CD8-positive, alpha-beta memory T cell (primary cell): ENCODE measurements around the gene PCDHGA11. TPM values are rescaled to one million over a fixed set of nuclear protein-coding genes. Genes with fewer than 3 reads are reported as not detected.
"Not testable (repeated sequence)": the region's sequence is repeated elsewhere in the genome, so short reads cannot be mapped to it uniquely, and the experiment has no call there.

Source experiments
- CTCF ChIA-PET: fragments of 350-600 bp; sonication (Branson Sonifier 250); formaldehyde crosslinking; loops from one replicate; lab custom pipeline; 2021; ENCODE audit warnings: antibody characterized with exemption; lab: Charles Lee
- POLR2A ChIA-PET: fragments of 350-600 bp; sonication (Branson Sonifier 250); formaldehyde crosslinking; loops from one replicate; lab custom pipeline; 2021; ENCODE audit warnings: antibody characterized with exemption; lab: Charles Lee
- DNase-seq, 5 donors: peaks; one replicate each; pipeline versions ENCODE4 v3.0.0 to v3.0.0-alpha.2; 2020 to 2022; ENCODE audit warnings: mixed read lengths in 1 of 5
- H3K27ac ChIP-seq: one replicate; pipeline ENCODE4 v1.7.0; 2013; ENCODE audit warnings: low read depth, mild to moderate bottlenecking, low read length, moderate library complexity
- H3K27me3 ChIP-seq: 2 replicates; pipeline ENCODE4 v1.7.0; 2013; ENCODE audit warnings: low read length, mild to moderate bottlenecking; ENCODE audit not compliant: insufficient read depth, poor library complexity, severe bottlenecking
- H3K36me3 ChIP-seq: 2 replicates; pipeline ENCODE4 v1.7.0; 2013; ENCODE audit warnings: mild to moderate bottlenecking, low read length, moderate library complexity; ENCODE audit not compliant: insufficient read depth
- H3K4me1 ChIP-seq: 2 replicates; pipeline ENCODE4 v1.7.0; 2013; ENCODE audit warnings: mild to moderate bottlenecking, low read length, moderate library complexity; ENCODE audit not compliant: insufficient read depth
- H3K4me3 ChIP-seq: 2 replicates; pipeline ENCODE4 v1.7.0; 2013; ENCODE audit warnings: mild to moderate bottlenecking, low read length
- H3K9me3 ChIP-seq: 2 replicates; pipeline ENCODE4 v1.7.0; 2013; ENCODE audit warnings: mild to moderate bottlenecking, low read length
- H3K27ac Mint-ChIP-seq, 8 donors: one replicate each; pipeline ENCODE4 v1.8.0; 2020 to 2021; ENCODE audit warnings: mixed read lengths in 8 of 8, mild to moderate bottlenecking in 6 of 8, inconsistent platforms in 3 of 8, moderate library complexity in 3 of 8
- H3K27me3 Mint-ChIP-seq, 2 donors: one replicate each; pipeline ENCODE4 v1.8.0; 2020 to 2021; ENCODE audit warnings: mixed read lengths in 2 of 2, mild to moderate bottlenecking in 1 of 2, moderate library complexity in 1 of 2
- H3K36me3 Mint-ChIP-seq, 3 donors: one replicate each; pipeline ENCODE4 v1.8.0; 2020 to 2021; ENCODE audit warnings: mixed read lengths in 3 of 3, inconsistent platforms in 1 of 3, mild to moderate bottlenecking in 1 of 3
- H3K4me1 Mint-ChIP-seq, 3 donors: one replicate each; pipeline ENCODE4 v1.8.0; 2020 to 2021; ENCODE audit warnings: mixed read lengths in 3 of 3, inconsistent platforms in 1 of 3, mild to moderate bottlenecking in 1 of 3
- H3K4me3 Mint-ChIP-seq, 7 donors: one replicate each; pipeline ENCODE4 v1.8.0; 2020 to 2021; ENCODE audit warnings: mixed read lengths in 7 of 7, mild to moderate bottlenecking in 6 of 7, moderate library complexity in 4 of 7, inconsistent platforms in 2 of 7
- H3K9me3 Mint-ChIP-seq, 5 donors: one replicate each; pipeline ENCODE4 v1.8.0; 2020 to 2022; ENCODE audit warnings: mixed read lengths in 5 of 5, mild to moderate bottlenecking in 3 of 5, moderate library complexity in 2 of 5, inconsistent platforms in 1 of 5
- polyA plus RNA-seq: library from polyadenylated mRNA; unstranded; fragments of 300-500 nt; fragmentation: Illumina TruSeq; gene quantifications from one replicate; pipeline ENCODE4 v1.2.3, GENCODE V29; 2021
- total RNA-seq, 2 experiments: library from RNA; stranded (reverse); gene quantifications; one replicate each; pipeline ENCODE4 v1.2.3, GENCODE V29; 2021

Gene PCDHGA11
- total and polyA plus RNA-seq, 3 experiments from 2014 or later: 0.09 to 0.13 TPM; not detected in 1

DNA sequence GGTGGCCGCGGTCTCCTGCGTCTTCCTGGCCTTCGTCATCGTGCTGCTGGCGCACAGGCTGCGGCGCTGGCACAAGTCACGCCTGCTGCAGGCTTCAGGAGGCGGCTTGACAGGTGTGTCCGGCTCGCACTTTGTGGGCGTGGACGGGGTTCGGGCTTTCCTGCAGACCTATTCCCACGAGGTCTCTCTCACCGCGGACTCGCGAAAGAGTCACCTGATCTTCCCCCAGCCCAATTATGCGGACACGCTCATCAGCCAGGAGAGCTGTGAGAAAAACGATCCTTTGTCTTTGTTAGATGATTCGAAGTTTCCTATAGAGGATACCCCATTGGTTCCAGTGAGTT is 5.6 kb upstream of the PCDHGA11 start:
- H3K27me3 Mint-ChIP-seq: peaks cover 62 to 77% of the 10 kb centered on the region in 2 donors
- H3K9me3 ChIP-seq, H3K27ac ChIP-seq, DNase-seq, H3K4me3 ChIP-seq, H3K4me1 ChIP-seq, H3K27ac Mint-ChIP-seq, CTCF ChIA-PET, H3K36me3 ChIP-seq, POLR2A ChIA-PET: not testable (repeated sequence)
- H3K9me3 Mint-ChIP-seq: peaks cover 14 to 56% (median 54%) of the 10 kb centered on the region in 5 donors
- peaks cover 20 to 35% (median 21%) of the 10 kb centered on the region in 3 donors for H3K4me1 Mint-ChIP-seq
- peak overlapping the region in 5 of 7 donors; percentile 6 to 41 (median 29) for H3K4me3 Mint-ChIP-seq
- H3K27me3 ChIP-seq: peaks cover 64% of the 10 kb centered on the region
- H3K36me3 Mint-ChIP-seq: peaks cover 0 to 22% (median 5%) of the 10 kb centered on the region in 3 donors

- Histone ChIP-seq H3K9me3 (peaks cover 13% of the 10 kb centered on the region), H3K27me3 (peaks cover 71% of the 10 kb centered on the region)
- POLR2A ChIA-PET, H3K27ac ChIP-seq, H3K36me3 ChIP-seq, H3K4me3 ChIP-seq, H3K4me1 ChIP-seq: not testable (repeated sequence)
- peaks cover 0 to 22% (median 5%) of the 10 kb centered on the region in 3 donors for H3K36me3 Mint-ChIP-seq
- peaks cover 24 to 43% (median 27%) of the 10 kb centered on the region in 3 donors for H3K4me1 Mint-ChIP-seq
- H3K9me3 Mint-ChIP-seq: peaks cover 18 to 69% (median 66%) of the 10 kb centered on the region in 5 donors
- H3K27me3 Mint-ChIP-seq: peaks cover 72 to 84% of the 10 kb centered on the region in 2 donors
- H3K27ac Mint-ChIP-seq: peak within 1 kb of the TSS in 3 of 8 donors; percentile 30 to 69 (median 36)
- CTCF ChIA-PET: interaction anchor here (1.1 to 1.4 kb wide), 2 partner anchors 10 to 146 kb away, joined by 3 to 4 read pairs; partner anchors contain the start of gene PCDHGB6
- DNase-seq: peak in 2 of 5 donors; percentile 16 to 32
- H3K4me3 Mint-ChIP-seq: peak within 1 kb of the TSS; percentile 56 to 81 (median 68)
Measured at GRCh38 chr5:141417494-141418172, 3.2 kb upstream of the PCDHGA11 start, which contains the start of gene PCDHGB7. TSS of gene PCDHGB7 (plus strand) at chr5:141417677. CDS start at chr5:141417860, 183 bp downstream.

DNA sequence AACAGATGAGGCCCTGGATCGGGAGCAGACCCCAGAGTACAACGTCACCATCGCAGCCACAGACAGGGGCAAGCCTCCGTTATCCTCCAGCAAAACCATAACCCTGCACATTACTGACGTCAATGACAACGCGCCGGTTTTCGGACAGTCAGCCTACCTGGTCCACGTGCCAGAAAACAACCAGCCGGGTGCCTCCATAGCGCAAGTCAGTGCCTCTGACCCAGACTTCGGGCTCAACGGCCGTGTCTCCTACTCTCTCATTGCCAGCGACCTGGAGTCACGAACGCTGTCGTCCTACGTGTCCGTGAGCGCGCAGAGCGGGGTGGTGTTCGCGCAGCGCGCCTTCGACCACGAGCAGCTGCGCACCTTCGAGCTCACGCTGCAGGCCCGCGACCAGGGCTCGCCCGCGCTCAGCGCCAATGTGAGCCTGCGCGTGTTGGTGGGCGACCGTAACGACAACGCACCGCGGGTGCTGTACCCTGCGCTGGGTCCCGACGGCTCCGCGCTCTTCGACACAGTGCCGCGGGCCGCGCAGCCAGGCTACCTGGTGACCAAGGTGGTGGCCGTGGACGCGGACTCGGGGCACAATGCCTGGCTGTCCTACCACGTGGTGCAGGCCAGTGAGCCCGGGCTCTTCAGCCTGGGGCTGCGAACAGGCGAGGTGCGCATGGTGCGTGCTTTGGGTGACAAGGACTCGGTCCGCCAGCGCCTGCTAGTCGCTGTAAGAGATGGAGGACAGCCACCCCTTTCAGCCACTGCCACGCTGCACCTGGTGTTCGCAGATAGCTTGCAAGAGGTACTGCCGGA is 1.6 kb upstream of the PCDHGA11 start:
- Histone ChIP-seq H3K4me1 (no peaks in the 10 kb centered on the region), H3K27ac (no peak overlapping the region), H3K9me3 (peaks cover 13% of the 10 kb centered on the region), H3K4me3 (no peak overlapping the region), H3K27me3 (peaks cover 57% of the 10 kb centered on the region), H3K36me3 (no peaks in the 10 kb centered on the region)
- Mint-ChIP-seq H3K4me3 (peak overlapping the region in 4 of 7 donors; percentile 5 to 68 (median 26)), H3K27ac (no peak overlapping the region), H3K9me3 (peaks cover 20 to 72% (median 59%) of the 10 kb centered on the region in 5 donors), H3K27me3 (peaks cover 67 to 78% of the 10 kb centered on the region in 2 donors), H3K4me1 (peaks cover 10 to 27% (median 17%) of the 10 kb centered on the region in 3 donors), H3K36me3 (peaks cover 0 to 20% (median 4%) of the 10 kb centered on the region in 3 donors)
- DNase-seq: no peak
- ChIA-PET CTCF (no interaction called here), POLR2A (no interaction called here)

- ChIA-PET CTCF (interaction anchor here (1.2 kb wide), 1 partner anchor 101 kb away, joined by 3 read pairs; the partner anchor contains the start of gene TAF7), POLR2A (no interaction called here)
- Histone ChIP-seq H3K36me3 (no peaks in the 10 kb centered on the region), H3K4me1 (no peaks in the 10 kb centered on the region), H3K27ac (no peak overlapping the region), H3K27me3 (peaks cover 42% of the 10 kb centered on the region), H3K9me3 (peaks cover 13% of the 10 kb centered on the region), H3K4me3 (no peak overlapping the region)
- no peak for DNase-seq
- Mint-ChIP-seq H3K27me3 (peaks cover 72 to 79% of the 10 kb centered on the region in 2 donors), H3K4me1 (peaks cover 7 to 17% (median 11%) of the 10 kb centered on the region in 3 donors), H3K9me3 (peaks cover 20 to 63% (median 51%) of the 10 kb centered on the region in 5 donors), H3K27ac (peak overlapping the region in 2 of 8 donors; percentile 23 to 64), H3K4me3 (peak overlapping the region; percentile 68 to 81 (median 73)), H3K36me3 (peaks cover 0 to 13% (median 3%) of the 10 kb centered on the region in 3 donors)
Measured at GRCh38 chr5:141421489-141421855, 621 bp downstream of the PCDHGA11 start.

GRCh38 chr5:141422742-141423291 is 2.0 kb downstream of the PCDHGA11 start:
- Mint-ChIP-seq H3K27ac (no peak overlapping the region), H3K4me1 (peaks cover 6 to 16% (median 10%) of the 10 kb centered on the region in 3 donors), H3K4me3 (peak overlapping the region in 2 of 7 donors; percentile 18 to 39), H3K36me3 (peaks cover 0 to 13% (median 3%) of the 10 kb centered on the region in 3 donors), H3K27me3 (peaks cover 77% of the 10 kb centered on the region in 2 donors), H3K9me3 (peaks cover 20 to 62% (median 53%) of the 10 kb centered on the region in 5 donors)
- ChIA-PET POLR2A (no interaction called here), CTCF (no interaction called here)
- Histone ChIP-seq H3K27ac (no peak overlapping the region), H3K4me1 (no peaks in the 10 kb centered on the region), H3K36me3 (no peaks in the 10 kb centered on the region), H3K4me3 (no peak overlapping the region), H3K9me3 (peaks cover 13% of the 10 kb centered on the region), H3K27me3 (peaks cover 35% of the 10 kb centered on the region)
- no peak for DNase-seq

- Histone ChIP-seq H3K4me3 (no peak overlapping the region), H3K9me3 (peaks cover 9% of the 10 kb centered on the region), H3K27ac (no peak overlapping the region), H3K4me1 (no peaks in the 10 kb centered on the region), H3K27me3 (peaks cover 8% of the 10 kb centered on the region), H3K36me3 (no peaks in the 10 kb centered on the region)
- Mint-ChIP-seq H3K27me3 (peaks cover 70 to 72% of the 10 kb centered on the region in 2 donors), H3K36me3 (peaks cover 0 to 5% (median 0%) of the 10 kb centered on the region in 3 donors), H3K4me3 (no peak overlapping the region), H3K27ac (no peak overlapping the region), H3K4me1 (peaks cover 8 to 11% (median 10%) of the 10 kb centered on the region in 3 donors), H3K9me3 (peaks cover 17 to 54% (median 52%) of the 10 kb centered on the region in 5 donors)
- POLR2A ChIA-PET: no interaction called here
- CTCF ChIA-PET: no interaction called here
- DNase-seq: no peak
Measured at GRCh38 chr5:141427783-141428426, 7.1 kb downstream of the PCDHGA11 start.

DNA sequence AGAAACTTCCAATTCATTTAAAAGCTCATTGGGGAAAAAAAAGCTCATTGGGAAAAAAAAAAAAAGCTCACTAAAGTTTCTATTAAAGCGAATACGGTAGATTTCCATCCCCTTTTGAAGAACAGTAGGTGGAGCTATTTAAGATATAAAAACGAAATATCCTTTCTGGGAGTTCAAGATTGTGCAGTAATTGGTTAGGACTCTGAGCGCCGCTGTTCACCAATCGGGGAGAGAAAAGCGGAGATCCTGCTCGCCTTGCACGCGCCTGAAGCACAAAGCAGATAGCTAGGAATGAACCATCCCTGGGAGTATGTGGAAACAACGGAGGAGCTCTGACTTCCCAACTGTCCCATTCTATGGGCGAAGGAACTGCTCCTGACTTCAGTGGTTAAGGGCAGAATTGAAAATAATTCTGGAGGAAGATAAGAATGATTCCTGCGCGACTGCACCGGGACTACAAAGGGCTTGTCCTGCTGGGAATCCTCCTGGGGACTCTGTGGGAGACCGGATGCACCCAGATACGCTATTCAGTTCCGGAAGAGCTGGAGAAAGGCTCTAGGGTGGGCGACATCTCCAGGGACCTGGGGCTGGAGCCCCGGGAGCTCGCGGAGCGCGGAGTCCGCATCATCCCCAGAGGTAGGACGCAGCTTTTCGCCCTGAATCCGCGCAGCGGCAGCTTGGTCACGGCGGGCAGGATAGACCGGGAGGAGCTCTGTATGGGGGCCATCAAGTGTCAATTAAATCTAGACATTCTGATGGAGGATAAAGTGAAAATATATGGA is 9.7 kb downstream of the PCDHGA11 start, which contains the start of gene PCDHGA12:
PCDHGA12 (plus strand) TSS at position 176 of the 782 bp plus-strand sequence; CDS start at position 429, 253 bp downstream.
- Histone ChIP-seq H3K27ac (no peak within 1 kb of the TSS), H3K36me3 (no peaks in the 10 kb centered on the region), H3K4me1 (no peaks in the 10 kb centered on the region), H3K4me3 (no peak within 1 kb of the TSS), H3K27me3 (peaks cover 8% of the 10 kb centered on the region), H3K9me3 (peaks cover 9% of the 10 kb centered on the region)
- H3K9me3 Mint-ChIP-seq: peaks cover 17 to 59% (median 52%) of the 10 kb centered on the region in 5 donors
- H3K36me3 Mint-ChIP-seq: peaks cover 0 to 5% (median 0%) of the 10 kb centered on the region in 3 donors
- peaks cover 8 to 11% (median 10%) of the 10 kb centered on the region in 3 donors for H3K4me1 Mint-ChIP-seq
- CTCF ChIA-PET: interaction anchor here (0.6 to 1.6 kb wide), 4 partner anchors 20 to 134 kb away, joined by 3 to 4 read pairs (median 4); partner anchors contain the start of gene PCDHGA5
- H3K27ac Mint-ChIP-seq: peak within 1 kb of the TSS in 1 of 8 donors; percentile 75
- H3K4me3 Mint-ChIP-seq: peak within 1 kb of the TSS in 6 of 7 donors; percentile 23 to 72 (median 56)
- POLR2A ChIA-PET: no interaction called here
- DNase-seq: no peak
- peaks cover 68 to 72% of the 10 kb centered on the region in 2 donors for H3K27me3 Mint-ChIP-seq
